ENCODE data around the gene DENND5B.

GRCh38 chr12:31591380-31591901, 505 bp upstream of the DENND5B start:
- no peak for TF ChIP-seq CTCF (IDR thresholded peaks at IDR 0.05)
- no peak for TF ChIP-seq MYC (IDR thresholded peaks at IDR 0.05; ENCODE audit: borderline replicate concordance, low read length)
- no peak for TF ChIP-seq ELK1 (IDR thresholded peaks at IDR 0.05; ENCODE audit: low read depth, low read length)

Measured in A549 (cell line).